ENCODE results near the gene PACRG. TPM values are rescaled to one million over a fixed set of nuclear protein-coding genes. Genes with fewer than 3 reads are reported as not detected.

PACRG gene
- total RNA-seq, 1 experiment from 2014 or later = 0.44 TPM

GRCh38 chr6:163282672-163283071 is 554.9 kb downstream of the PACRG start:
- DNase-seq (ENCODE audit: low spot score) = no peak
- POLR2A ChIA-PET = no interaction called here
- TF ChIP-seq TP53 (CRISPR knock-in tag; IDR thresholded peaks at IDR 0.05) (no peak), USF1 (CRISPR knock-in tag; IDR thresholded peaks at IDR 0.05) (no peak), CBFB (CRISPR knock-in tag; IDR thresholded peaks at IDR 0.05; ENCODE audit: low read depth) (no peak), RELA (CRISPR knock-in tag; IDR thresholded peaks at IDR 0.05; ENCODE audit: borderline replicate concordance) (no peak), ZNF671 (CRISPR knock-in tag; IDR thresholded peaks at IDR 0.05) (no peak)
- TF ChIP-seq, protein P1, sequence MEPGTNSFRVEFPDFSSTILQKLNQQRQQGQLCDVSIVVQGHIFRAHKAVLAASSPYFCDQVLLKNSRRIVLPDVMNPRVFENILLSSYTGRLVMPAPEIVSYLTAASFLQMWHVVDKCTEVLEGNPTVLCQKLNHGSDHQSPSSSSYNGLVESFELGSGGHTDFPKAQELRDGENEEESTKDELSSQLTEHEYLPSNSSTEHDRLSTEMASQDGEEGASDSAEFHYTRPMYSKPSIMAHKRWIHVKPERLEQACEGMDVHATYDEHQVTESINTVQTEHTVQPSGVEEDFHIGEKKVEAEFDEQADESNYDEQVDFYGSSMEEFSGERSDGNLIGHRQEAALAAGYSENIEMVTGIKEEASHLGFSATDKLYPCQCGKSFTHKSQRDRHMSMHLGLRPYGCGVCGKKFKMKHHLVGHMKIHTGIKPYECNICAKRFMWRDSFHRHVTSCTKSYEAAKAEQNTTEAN (CRISPR knock-in tag; IDR thresholded peaks at IDR 0.05) = no peak
- Mint-ChIP-seq H3K36me3 (no peaks in the 10 kb centered on the region), H3K27me3 (ENCODE audit: low read depth) (no peaks in the 10 kb centered on the region; the same call in 1 of the 2 replicates), H3K4me1 (no peaks in the 10 kb centered on the region), H3K4me3 (no peak overlapping the region), H3K27ac (no peak overlapping the region), H3K9me3 (peaks cover 22% of the 10 kb centered on the region)
- ATAC-seq = no peak
- CTCF ChIA-PET = no interaction called here

- Mint-ChIP-seq H3K36me3 (no peaks in the 10 kb centered on the region), H3K27ac (no peak overlapping the region), H3K4me3 (no peak overlapping the region), H3K4me1 (no peaks in the 10 kb centered on the region), H3K9me3 (peaks cover 7% of the 10 kb centered on the region; the same call in 1 of the 2 replicates), H3K27me3 (ENCODE audit: low read depth) (no peaks in the 10 kb centered on the region; the same call in 1 of the 2 replicates)
- no peak for TF ChIP-seq KAT7 (CRISPR knock-in tag; IDR thresholded peaks at IDR 0.05; ENCODE audit: borderline replicate concordance)
- POLR2A ChIA-PET = no interaction called here
- CTCF ChIA-PET = no interaction called here
- ATAC-seq = no peak
- no peak for DNase-seq (ENCODE audit: low spot score)
Measured at GRCh38 chr6:163284151-163284550, 556.4 kb downstream of the PACRG start.

DNA sequence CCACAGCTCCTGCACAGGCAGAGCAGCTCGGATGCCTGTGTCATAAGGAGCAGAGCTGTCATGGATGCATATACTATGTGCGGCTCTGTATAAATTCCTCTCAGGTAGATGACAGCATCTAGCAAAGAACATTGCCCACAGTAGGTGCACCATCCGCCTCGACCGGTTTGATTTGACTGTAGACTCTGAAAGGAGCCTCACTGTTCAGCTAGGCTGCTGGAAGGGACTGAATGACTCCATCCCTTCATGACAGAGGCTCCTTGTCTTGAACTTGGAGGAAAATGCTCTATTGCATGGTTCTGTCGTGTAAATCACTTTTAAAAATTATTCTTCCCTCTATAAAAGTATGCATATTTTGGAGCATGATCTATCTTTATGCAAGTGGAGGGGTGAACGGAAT is 557.9 kb downstream of the PACRG start:
- TF ChIP-seq CREM (CRISPR knock-in tag; IDR thresholded peaks at IDR 0.05) (no peak), KAT7 (CRISPR knock-in tag; IDR thresholded peaks at IDR 0.05; ENCODE audit: borderline replicate concordance) (no peak), TEAD4 (CRISPR knock-in tag; IDR thresholded peaks at IDR 0.05) (no peak), ZNF317 (CRISPR knock-in tag; IDR thresholded peaks at IDR 0.05; ENCODE audit: borderline replicate concordance, low read depth) (no peak), EMX1 (CRISPR knock-in tag; IDR thresholded peaks at IDR 0.05) (no peak), ZNF423 (CRISPR knock-in tag; IDR thresholded peaks at IDR 0.05) (no peak)
- Mint-ChIP-seq H3K4me3 (no peak overlapping the region), H3K9me3 (peaks cover 3% of the 10 kb centered on the region; the same call in 1 of the 2 replicates), H3K27me3 (ENCODE audit: low read depth) (no peaks in the 10 kb centered on the region), H3K36me3 (no peaks in the 10 kb centered on the region), H3K27ac (no peak overlapping the region), H3K4me1 (peaks cover 5% of the 10 kb centered on the region)
- CTCF ChIA-PET = no interaction called here
- ATAC-seq = no peak
- POLR2A ChIA-PET = no interaction called here
- no peak for DNase-seq (ENCODE audit: low spot score)

DNA sequence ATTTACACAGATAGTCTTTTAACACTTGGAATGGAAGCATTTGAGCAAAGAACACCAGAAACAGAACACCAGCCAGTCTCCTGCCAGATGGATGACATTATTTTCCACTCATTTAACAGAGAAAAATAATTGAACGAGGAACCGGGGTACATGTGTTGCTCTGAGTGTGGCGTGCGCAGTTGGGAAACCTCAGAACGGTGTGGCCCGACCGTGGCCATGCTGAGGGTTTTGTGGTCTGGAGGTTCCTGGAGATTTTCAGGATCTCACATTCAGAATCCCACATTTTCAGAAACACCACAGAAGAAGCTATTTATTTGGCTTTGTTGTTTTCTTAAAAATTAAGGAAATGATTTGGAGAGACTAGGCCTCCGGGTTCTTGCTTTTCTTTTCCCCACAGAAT is 559.9 kb downstream of the PACRG start:
- POLR2A ChIA-PET = no interaction called here
- Mint-ChIP-seq H3K27ac (no peak overlapping the region), H3K36me3 (no peaks in the 10 kb centered on the region), H3K9me3 (peaks cover 3% of the 10 kb centered on the region; the same call in 1 of the 2 replicates), H3K27me3 (ENCODE audit: low read depth) (no peaks in the 10 kb centered on the region), H3K4me3 (no peak overlapping the region), H3K4me1 (peaks cover 11% of the 10 kb centered on the region)
- CTCF ChIA-PET = no interaction called here
- ATAC-seq = no peak
- DNase-seq (ENCODE audit: low spot score) = no peak
- TF ChIP-seq ZNF138 (CRISPR knock-in tag; conservative IDR thresholded peaks at IDR 0.05) (no peak), MLX (CRISPR knock-in tag; IDR thresholded peaks at IDR 0.05) (no peak), HMGA2 (CRISPR knock-in tag; IDR thresholded peaks at IDR 0.05) (no peak), FOXK1 (CRISPR knock-in tag; IDR thresholded peaks at IDR 0.05) (no peak), AR (CRISPR knock-in tag; IDR thresholded peaks at IDR 0.05) (no peak), ZBTB21 (CRISPR knock-in tag; IDR thresholded peaks at IDR 0.05; ENCODE audit: borderline replicate concordance) (no peak), MYBL2 (CRISPR knock-in tag; IDR thresholded peaks at IDR 0.05) (no peak), TEAD4 (CRISPR knock-in tag; IDR thresholded peaks at IDR 0.05) (no peak), FOXP4 (CRISPR knock-in tag; IDR thresholded peaks at IDR 0.05) (no peak)
- TF ChIP-seq, protein P2, sequence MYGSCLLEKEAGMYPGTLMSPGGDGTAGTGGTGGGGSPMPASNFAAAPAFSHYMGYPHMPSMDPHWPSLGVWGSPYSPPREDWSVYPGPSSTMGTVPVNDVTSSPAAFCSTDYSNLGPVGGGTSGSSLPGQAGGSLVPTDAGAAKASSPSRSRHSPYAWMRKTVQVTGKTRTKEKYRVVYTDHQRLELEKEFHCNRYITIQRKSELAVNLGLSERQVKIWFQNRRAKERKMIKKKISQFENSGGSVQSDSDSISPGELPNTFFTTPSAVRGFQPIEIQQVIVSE (CRISPR knock-in tag; IDR thresholded peaks at IDR 0.05; ENCODE audit: borderline replicate concordance) = no peak
